GM12878 (cell line): Measurements from ENCODE around the gene SLC25A47. TPM values are rescaled to one million over a fixed set of nuclear protein-coding genes. Genes with fewer than 3 reads are reported as not detected.

Source experiments
- ATAC-seq: fragments of 200-7000 bp; cut with Tn5 transposase; 3 replicates; pipeline ENCODE4 v1.9.1; 2020; ENCODE audit warnings: mild to moderate bottlenecking, moderate library complexity
- BruUV-seq: library from RNA; stranded (reverse); fragments of 400-500 nt; replicated peaks from 2 replicates; lab custom pipeline; 2021; lab: Mats Ljungman, UMichigan
- CTCF ChIA-PET: fragments of 300-600 bp; sonication (Branson Sonifier 250); formaldehyde crosslinking; extraction: SDS; loops from one replicate; lab custom pipeline; 2021; ENCODE audit warnings: inconsistent platforms; lab: Yijun Ruan, JAX
- POLR2A ChIA-PET: fragments of 350-600 bp; formaldehyde crosslinking; extraction: SDS; loops from one replicate; lab custom pipeline; 2021; ENCODE audit warnings: inconsistent platforms; lab: Charles Lee
- RAD21 ChIA-PET: fragments of 300-600 bp; sonication (Branson Sonifier 250); formaldehyde crosslinking; loops from one replicate; lab custom pipeline; 2023; ENCODE audit warnings: antibody characterized with exemption; ENCODE audit not compliant: unreplicated experiment; lab: Charles Lee
- SMC1A ChIA-PET: fragments of 300-600 bp; sonication (Branson Sonifier 250); formaldehyde crosslinking; loops from one replicate; lab custom pipeline; 2023; ENCODE audit not compliant: unreplicated experiment, uncharacterized antibody; lab: Charles Lee
- DNase-seq: peaks from one replicate; pipeline ENCODE4 v3.0.0-alpha.2; 2011; ENCODE audit warnings: low read depth, low spot score
- FAIRE-seq: peaks from 3 replicates; lab custom pipeline; 2011; peaks lifted over from hg19 to GRCh38; lab: Jason Lieb, UNC
- H2AFZ ChIP-seq: 2 replicates; pipeline ENCODE4 v1.6.0; 2011; ENCODE audit warnings: low read depth, low read length, control low read depth; ENCODE audit not compliant: control insufficient read depth
- H3K27ac ChIP-seq: 2 replicates; pipeline ENCODE4 v1.5.1; 2011; ENCODE audit warnings: control low read depth; ENCODE audit not compliant: control insufficient read depth, insufficient read depth
- H3K27me3 ChIP-seq, 2 experiments: replicated peaks in 1 of 2; 2 replicates each; pipeline versions ENCODE4 v1.6.0 to v1.6.1; 2011; ENCODE audit warnings: low read length in 1 of 2; ENCODE audit not compliant: control insufficient read depth in 2 of 2, insufficient read depth in 2 of 2
- H3K36me3 ChIP-seq, 2 experiments: 2 replicates each; pipeline ENCODE4 v1.5.1; 2011; ENCODE audit warnings: low read length in 1 of 2; ENCODE audit not compliant: control insufficient read depth in 2 of 2, insufficient read depth in 2 of 2
- H3K4me1 ChIP-seq: 2 replicates; pipeline ENCODE4 v1.6.1; 2011; ENCODE audit warnings: mild to moderate bottlenecking, low read length, moderate library complexity, mixed read lengths; ENCODE audit not compliant: control insufficient read depth, insufficient read depth
- H3K4me2 ChIP-seq: 2 replicates; pipeline ENCODE4 v1.6.0; 2011; ENCODE audit warnings: control low read depth; ENCODE audit not compliant: control insufficient read depth, insufficient read depth
- H3K4me3 ChIP-seq: fragments of 200-600 bp; sonication (generic); 2 replicates; pipeline ENCODE4 v1.5.1; 2016
- H3K79me2 ChIP-seq: 2 replicates; pipeline ENCODE4 v1.6.0; 2011; ENCODE audit warnings: low read length; ENCODE audit not compliant: control insufficient read depth, insufficient read depth
- H3K9ac ChIP-seq: 2 replicates; pipeline ENCODE4 v1.8.0; 2011; ENCODE audit warnings: low read length, control low read depth, mixed read lengths; ENCODE audit not compliant: control insufficient read depth, insufficient read depth
- H3K9me3 ChIP-seq: replicated peaks from 3 replicates; pipeline ENCODE4 v1.5.1; 2011; ENCODE audit warnings: mild to moderate bottlenecking, low read length; ENCODE audit not compliant: control insufficient read depth, insufficient read depth
- H4K20me1 ChIP-seq: 2 replicates; pipeline ENCODE4 v1.6.0; 2011; ENCODE audit not compliant: control insufficient read depth, insufficient read depth
- JUNB ChIP-seq: IDR thresholded peaks from 2 replicates; pipeline ENCODE4 v1.6.1; 2016; ENCODE audit warnings: antibody characterized with exemption, mild to moderate bottlenecking
- KDM1A ChIP-seq: fragments of 200-600 bp; sonication (generic); IDR thresholded peaks from 2 replicates; pipeline ENCODE4 v1.6.1; 2016; ENCODE audit warnings: borderline replicate concordance
- NBN ChIP-seq: fragments of 450-650 bp; IDR thresholded peaks from 2 replicates; pipeline ENCODE4 v1.6.1; 2016
- RUNX3 ChIP-seq: IDR thresholded peaks from 2 replicates; pipeline ENCODE4 v1.6.1; 2012; ENCODE audit warnings: low read length, inconsistent platforms
- SPI1 ChIP-seq: IDR thresholded peaks from 2 replicates; pipeline ENCODE4 v1.6.1; 2011; ENCODE audit warnings: low read depth, mild to moderate bottlenecking, low read length, moderate library complexity, borderline replicate concordance; ENCODE audit not compliant: insufficient read depth
- ZNF24 ChIP-seq: fragments of 450-650 bp; IDR thresholded peaks from 2 replicates; pipeline ENCODE4 v1.6.1; 2017; ENCODE audit warnings: antibody characterized with exemption, mild to moderate bottlenecking
- WGBS: methylation state at CpG from one replicate; pipeline ENCODE4 v1.1.6; 2016; ENCODE audit warnings: low lambda C conversion rate; ENCODE audit not compliant: insufficient replicate concordance, insufficient coverage; ENCODE audit errors: missing lambda C conversion rate; 5-methylcytosine and 5-hydroxymethylcytosine counted together
- in situ Hi-C: fragments of 300-500 bp; cut with MboI; formaldehyde crosslinking; loops from 9 replicates; pipeline ENCODE4 v1.14.3; 2018; ENCODE audit warnings: mixed read lengths
- intact Hi-C: fragments of 100-400 bp; cut with micrococcal nuclease; formaldehyde crosslinking; loops from one replicate; pipeline ENCODE4 v1.14.2; 2022; ENCODE audit not compliant: unreplicated experiment
- polyA plus RNA-seq, 11 experiments: library from polyadenylated mRNA; depleted of rRNA in 4 of 11; unstranded in 6 of 11; stranded (reverse) in 5 of 11; fragments of >200 nt; fragmentation: Nextera tagmentation in 4 of 11; fragmentation: Illumina TruSeq in 1 of 11; extraction: Ambion mirVana in 4 of 11; extraction: Trizol in 1 of 11; gene quantifications; 1 replicate in 1 of 11; 2 replicates in 10 of 11; pipeline versions ENCODE4 v1.2.1 to v1.2.3, GENCODE V29; 2011 to 2016; ENCODE audit warnings: inconsistent platforms in 2 of 11, missing spikeins in 2 of 11, low read depth in 1 of 11
- total RNA-seq, 4 experiments: library from RNA; depleted of rRNA in 3 of 4; stranded (reverse); fragments of >200 nt in 3 of 4; fragmentation: Illumina TruSeq in 1 of 4; extraction: Trizol in 1 of 4; gene quantifications; 2 replicates each; pipeline versions ENCODE4 v1.2.1 to v1.2.3, GENCODE V29; 2013 to 2021

The SLC25A47 gene
- total and polyA plus RNA-seq, 10 of the 15 experiments (the other 5 are each of a cell fraction or from before 2014, with no cell fraction given) = 0.14 TPM; not detected in 9

DNA sequence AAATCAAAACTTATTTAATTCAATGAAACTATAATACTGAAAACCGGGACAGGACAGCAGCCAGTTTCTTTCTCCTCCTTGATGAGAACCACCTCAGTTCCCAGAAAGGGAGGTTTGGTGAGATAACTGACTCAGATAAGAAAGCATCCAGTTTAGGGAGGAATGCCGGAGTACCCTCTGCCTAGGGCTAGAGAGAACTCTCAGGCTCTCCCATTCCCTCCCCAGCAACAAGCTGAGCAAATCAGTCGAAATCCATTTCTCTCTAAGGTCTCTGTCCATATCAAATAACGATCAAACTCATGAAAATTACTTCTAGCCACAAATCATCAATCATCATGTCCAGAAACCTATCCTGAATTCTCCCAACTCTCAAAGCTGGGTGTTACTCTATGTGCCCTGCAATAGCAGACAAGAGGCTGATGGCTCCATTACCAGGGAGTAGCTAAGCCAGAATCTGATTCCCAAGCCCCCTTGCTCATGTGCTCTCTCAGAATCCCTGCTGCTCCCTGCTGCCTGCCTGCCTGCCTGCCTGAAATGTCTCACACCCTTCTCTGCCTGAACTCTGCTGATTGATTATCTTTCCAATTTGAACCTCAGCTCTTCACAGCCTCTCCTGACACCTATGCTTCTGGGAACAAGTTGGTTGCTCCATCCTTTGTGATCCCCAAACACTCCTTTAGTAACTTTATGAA is 49.4 kb downstream of the SLC25A47 start (continued):
- TF ChIP-seq NBN = no peak
- TF ChIP-seq ZNF24 = no peak

DNA sequence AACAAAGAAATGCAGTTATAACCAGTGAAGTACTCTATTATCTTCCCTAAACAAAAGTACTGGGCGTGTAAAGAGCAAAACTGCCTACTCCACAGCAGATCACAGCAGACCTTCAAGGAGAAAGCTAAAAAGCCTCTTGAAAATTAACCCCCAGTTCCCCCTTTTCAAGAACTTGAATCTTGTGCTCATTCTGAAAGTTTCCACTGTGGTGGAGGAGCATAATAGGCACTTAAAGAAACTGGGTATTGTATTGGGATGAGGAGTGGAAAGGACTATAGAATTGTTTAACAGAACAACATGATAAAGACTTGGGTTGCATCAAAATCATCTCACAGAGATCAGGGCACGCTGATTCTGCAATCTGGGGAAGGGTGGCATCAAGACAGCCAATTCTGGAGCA is 51.1 kb downstream of the SLC25A47 start:
- in situ Hi-C loops = loop anchor here (5.0 kb wide), 1 partner anchor 72 kb away; no protein-coding TSS in a partner anchor
- ChIA-PET CTCF (interaction anchor here (0.9 to 2.1 kb wide), 5 partner anchors 13 to 110 kb away, joined by 3 to 12 read pairs (median 4); no protein-coding TSS in a partner anchor), RAD21 (interaction anchor here (0.6 to 1.3 kb wide), 2 partner anchors 33 to 38 kb away, joined by 3 to 5 read pairs; no protein-coding TSS in a partner anchor), POLR2A (interaction anchor here (1.1 to 2.8 kb wide), 5 partner anchors 33 to 305 kb away, joined by 4 to 14 read pairs (median 5); no protein-coding TSS in a partner anchor), SMC1A (interaction anchor here (1.3 to 4.1 kb wide), 6 partner anchors 8 to 80 kb away, joined by 3 to 25 read pairs (median 11); no protein-coding TSS in a partner anchor)
- peak overlapping the region; percentile 98 for H3K27ac ChIP-seq
- no peaks in the 10 kb centered on the region for H4K20me1 ChIP-seq
- DNase-seq (no peak), ATAC-seq (no peak), FAIRE-seq (no peak)
- H3K9me3 ChIP-seq = no peaks in the 10 kb centered on the region; the same call in 2 of the 3 replicates
- no peaks in the 10 kb centered on the region for H3K27me3 ChIP-seq
- H2AFZ ChIP-seq = no peak overlapping the region; the same call in 1 of the 2 replicates
- peak overlapping the region; percentile 83 for H3K4me2 ChIP-seq
- intact Hi-C loops = loop anchor here (2.0 kb wide), 1 partner anchor 135 kb away; the partner anchor contains the start of gene YY1
- TF ChIP-seq JUNB (peak; percentile 22; the same call in 1 of the 2 replicates), KDM1A (no peak), SPI1 (peak; percentile 36; the same call in 1 of the 2 replicates), RUNX3 (peak; percentile 47; the same call in 1 of the 2 replicates)
- peak overlapping the region; percentile 97 for H3K9ac ChIP-seq
- 31% methylated on average over 2 of the region's 2 CpGs for WGBS
- peak overlapping the region; percentile 86 for H3K4me3 ChIP-seq
- BruUV-seq = no TSS peak
- peaks cover 29% of the 10 kb centered on the region for H3K4me1 ChIP-seq
- H3K79me2 ChIP-seq = peaks cover 48% of the 10 kb centered on the region
- H3K36me3 ChIP-seq = peaks cover 1 to 3% of the 10 kb centered on the region in 2 experiments; a peak in 2 of 4 replicates
